Adrenal gland (tissue), 12 donors: ENCODE measurements around the gene CETN3. TPM values are rescaled to one million over a fixed set of nuclear protein-coding genes. Genes with fewer than 3 reads are reported as not detected.

Experiments used
- DNase-seq, 7 donors: peaks; one replicate each; pipeline ENCODE4 v3.0.0-alpha.2; 2019 to 2020
- H3K27ac ChIP-seq, 5 donors: fragments of 200-600 bp; sonication (generic) in 4 of 5; 1 replicate in 3 of 5; 2 replicates in 2 of 5; pipeline versions ENCODE4 v1.5.1 to v1.8.0; 2016 to 2020; ENCODE audit warnings: mild to moderate bottlenecking in 1 of 5
- H3K27me3 ChIP-seq: fragments of 200-600 bp; 2 replicates; pipeline ENCODE4 v1.8.0; 2021
- H3K36me3 ChIP-seq, 2 donors: fragments of 200-600 bp; replicated peaks in 1 of 2; 1 replicate in 1 of 2; 2 replicates in 1 of 2; pipeline versions ENCODE4 v1.5.1 to v1.8.0; 2018 to 2022
- H3K4me1 ChIP-seq, 2 donors: fragments of 200-600 bp; replicated peaks in 1 of 2; 1 replicate in 1 of 2; 2 replicates in 1 of 2; pipeline versions ENCODE4 v1.5.1 to v1.8.0; 2018 to 2021
- H3K4me3 ChIP-seq, 4 donors: fragments of 200-600 bp; sonication (generic) in 3 of 4; one replicate each; pipeline ENCODE4 v1.5.1; 2016 to 2018
- H3K9me3 ChIP-seq, 3 donors: fragments of 200-600 bp; sonication (generic) in 1 of 3; replicated peaks in 1 of 3; 1 replicate in 2 of 3; 2 replicates in 1 of 3; pipeline versions ENCODE4 v1.5.1 to v1.8.0; 2016 to 2021
- CTCF ChIP-seq, 6 experiments: fragments of 450-650 bp in 4 of 6; fragments of 200-600 bp in 2 of 6; sonication (generic) in 1 of 6; IDR thresholded peaks; 1 replicate in 5 of 6; 2 replicates in 1 of 6; pipeline versions ENCODE4 v1.5.1 to v1.8.0; 2016 to 2021; ENCODE audit warnings: antibody characterized with exemption in 6 of 6, mild to moderate bottlenecking in 2 of 6, moderate library complexity in 1 of 6
- POLR2A ChIP-seq, 2 donors: fragments of 450-650 bp; IDR thresholded peaks; one replicate each; pipeline ENCODE4 v1.6.1; 2017; ENCODE audit warnings: antibody characterized with exemption in 2 of 2, mild to moderate bottlenecking in 2 of 2, moderate library complexity in 1 of 2
- WGBS, 4 donors: extraction: QIAGEN DNeasy Blood & Tissue Kit in 2 of 4; methylation state at CpG; one replicate each; pipeline versions ENCODE4 v1.1.5 to v1.1.7; 2013 to 2017; 5-methylcytosine and 5-hydroxymethylcytosine counted together
- intact Hi-C, 2 donors: fragments of 100-400 bp; cut with DNase I; formaldehyde crosslinking; loops; one replicate each; pipeline versions ENCODE4 v1.14.1 to v1.15.0; 2022 to 2023
- polyA plus RNA-seq, 3 donors: library from polyadenylated mRNA; stranded (reverse); fragments of 200-250 nt in 2 of 3; fragments of 350-450 nt in 1 of 3; fragmentation: Illumina TruSeq in 1 of 3; extraction: RNeasy Lipid Tissue Mini Kit (QIAGEN cat#74804) in 1 of 3; gene quantifications; one replicate each; pipeline ENCODE4 v1.2.3, GENCODE V29; 2013 to 2014
- total RNA-seq, 9 donors: library from RNA; depleted of rRNA in 4 of 9; stranded (reverse); fragments of >200 nt in 4 of 9; fragments of 120-200 nt in 1 of 9; fragmentation: NEBNext Ultra II Directional in 1 of 9; extraction: Animal tissue kit (Norgen Biotek cat#: 25700) in 1 of 9; gene quantifications; one replicate each; pipeline versions ENCODE4 v1.1.0 to v1.2.4, GENCODE V29; 2013 to 2023
- donor health status: healthy with polysubstance abuse.
- donor health status: Bipolar disorder and iron deficiency.
- donor health status: DM: yes; HTN: yes; CAD: no.
- donor health status: DM: no; HTN: no; CAD: no.
- donor health status: DM: no; HTN: no; CAD: no.
- donor health status: DM: yes; HTN: yes; CAD: no.

CETN3 gene
- total and polyA plus RNA-seq, 12 donors: 5.0 to 59.2 (median 20.4) TPM

DNA sequence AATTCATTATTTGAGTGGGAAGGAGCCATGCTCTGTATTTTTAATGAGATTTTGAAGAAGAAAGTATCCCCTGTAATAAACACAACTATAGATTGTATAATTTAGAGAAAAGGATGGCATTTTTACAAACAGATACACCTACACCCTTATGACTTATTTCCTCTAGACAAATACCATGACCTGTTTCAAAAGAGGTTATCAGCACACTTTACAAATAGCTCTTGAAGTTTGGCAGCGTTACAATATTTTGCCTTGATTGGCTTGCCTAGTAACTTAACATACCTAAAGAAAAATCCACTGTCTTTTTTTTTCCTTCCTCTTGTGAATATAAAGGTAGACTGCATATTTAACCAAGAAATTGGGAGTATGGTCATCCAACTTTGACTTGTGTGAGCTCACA lies 28.5 kb upstream of the CETN3 start:
- Histone ChIP-seq H3K4me1 (peaks cover 0 to 11% of the 10 kb centered on the region in 2 donors), H3K27ac (no peak overlapping the region), H3K36me3 (no peaks in the 10 kb centered on the region), H3K4me3 (no peak overlapping the region), H3K9me3 (no peaks in the 10 kb centered on the region), H3K27me3 (no peaks in the 10 kb centered on the region)
- no peak for TF ChIP-seq CTCF (IDR thresholded peaks at IDR 0.05)
- no peak for TF ChIP-seq POLR2A (IDR thresholded peaks at IDR 0.05)
- intact Hi-C loops: loop anchor here (10.0 kb wide), 3 partner anchors 97 to 347 kb away; no protein-coding TSS in a partner anchor
- 22 to 28% (median 25%) methylated on average over 1 of the region's 1 CpG for WGBS, 4 donors
- no peak for DNase-seq

DNA sequence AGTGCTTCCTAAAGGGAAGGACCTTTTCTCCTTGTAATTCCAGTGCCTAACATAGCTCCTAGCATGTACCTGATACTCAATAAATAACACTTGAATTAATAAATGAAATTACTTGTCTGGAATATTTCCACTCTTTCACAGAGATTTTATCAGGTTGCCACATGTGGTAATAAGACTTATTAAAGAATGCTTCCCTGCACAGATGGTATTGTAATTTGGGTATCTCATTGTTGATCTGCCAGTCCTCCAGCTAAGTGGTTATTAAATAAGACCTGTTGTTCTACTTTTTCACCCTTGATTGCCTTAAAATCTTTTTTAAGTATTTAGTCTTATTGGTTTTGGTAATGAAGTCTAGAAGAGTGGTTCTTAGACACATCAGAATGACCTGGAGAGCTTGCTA lies 28.1 kb upstream of the CETN3 start:
- Histone ChIP-seq H3K27me3 (no peaks in the 10 kb centered on the region), H3K4me3 (no peak overlapping the region), H3K9me3 (no peaks in the 10 kb centered on the region), H3K36me3 (no peaks in the 10 kb centered on the region), H3K27ac (no peak overlapping the region), H3K4me1 (peaks cover 0 to 11% of the 10 kb centered on the region in 2 donors)
- intact Hi-C loops: loop anchor here (10.0 kb wide), 3 partner anchors 97 to 347 kb away; no protein-coding TSS in a partner anchor
- DNase-seq: no peak
- no peak for TF ChIP-seq POLR2A (IDR thresholded peaks at IDR 0.05)
- TF ChIP-seq CTCF (IDR thresholded peaks at IDR 0.05): no peak

DNA sequence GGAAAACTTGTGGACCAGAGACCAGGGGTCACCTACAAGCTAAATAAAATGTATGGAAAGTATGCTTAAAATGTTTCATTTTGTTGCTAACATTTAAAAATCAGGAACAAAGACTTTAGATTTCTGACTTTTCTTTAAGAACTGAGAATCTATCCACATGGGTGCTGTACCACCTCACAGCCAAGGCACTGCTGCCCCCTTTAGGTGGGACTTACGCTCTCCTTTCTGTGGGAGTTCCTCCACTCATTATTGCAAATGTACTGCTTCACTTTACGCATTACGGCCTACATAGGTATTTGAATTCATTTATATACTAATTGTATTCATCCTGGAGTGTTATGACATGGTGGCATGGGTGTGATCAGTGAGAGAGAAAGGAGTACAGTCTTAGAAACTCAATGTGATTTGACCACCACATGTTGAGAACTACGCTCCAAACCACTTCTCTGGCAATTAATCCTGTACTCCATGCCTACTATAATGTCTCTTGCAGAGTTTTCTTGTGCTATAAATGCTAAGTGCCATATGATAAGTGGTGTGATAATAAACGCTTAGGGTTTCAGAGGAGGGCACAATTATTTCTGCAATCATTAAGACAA lies 24.7 kb upstream of the CETN3 start:
- Histone ChIP-seq H3K36me3 (no peaks in the 10 kb centered on the region), H3K27me3 (no peaks in the 10 kb centered on the region), H3K4me3 (no peak overlapping the region), H3K27ac (no peak overlapping the region), H3K4me1 (peaks cover 0 to 1% of the 10 kb centered on the region in 2 donors), H3K9me3 (no peaks in the 10 kb centered on the region)
- peak in 5 of 7 donors; percentile 26 to 62 (median 34) for DNase-seq
- TF ChIP-seq CTCF (IDR thresholded peaks at IDR 0.05) (peak in 5 of 6 experiments; percentile 20 to 49 (median 28)), POLR2A (IDR thresholded peaks at IDR 0.05) (no peak)
- WGBS, 4 donors: 64 to 78% (median 72%) methylated on average over 5 of the region's 5 CpGs
- intact Hi-C loops: loop anchor here (10.0 kb wide), 3 partner anchors 101 to 351 kb away; no protein-coding TSS in a partner anchor

- H3K27ac ChIP-seq: no peak overlapping the region
- intact Hi-C loops: no loop called here
- no peaks in the 10 kb centered on the region for H3K27me3 ChIP-seq
- H3K4me3 ChIP-seq: no peak overlapping the region
- WGBS, 4 donors: 79 to 100% (median 93%) methylated on average over 1 of the region's 1 CpG
- no peaks in the 10 kb centered on the region for H3K4me1 ChIP-seq
- no peaks in the 10 kb centered on the region for H3K9me3 ChIP-seq
- TF ChIP-seq POLR2A (IDR thresholded peaks at IDR 0.05) (no peak), CTCF (IDR thresholded peaks at IDR 0.05) (no peak)
- DNase-seq: no peak
- no peaks in the 10 kb centered on the region for H3K36me3 ChIP-seq
Observed at GRCh38 chr5:90424245-90424644, 14.7 kb upstream of the CETN3 start.
